LNCaP clone FGC (cell line): ENCODE data around the gene DUS3L.

Source experiments
- DNase-seq: peaks from one replicate; pipeline ENCODE4 v3.0.0-alpha.2; 2011; ENCODE audit warnings: low read depth
- H3K4me3 ChIP-seq: 2 replicates; pipeline ENCODE4 v1.5.1; 2011; ENCODE audit warnings: mild to moderate bottlenecking, low read depth, low read length, control low read depth
- CTCF ChIP-seq: IDR thresholded peaks from 2 replicates; pipeline ENCODE4 v1.5.1; 2012; ENCODE audit warnings: mild to moderate bottlenecking; ENCODE audit not compliant: control insufficient read depth, insufficient read depth; ENCODE audit errors: extremely low read depth

The DUS3L gene

GRCh38 chr19:5826531-5827341 lies 35.8 kb upstream of the DUS3L start:
- TF ChIP-seq CTCF: no peak
- DNase-seq: no peak

DNA sequence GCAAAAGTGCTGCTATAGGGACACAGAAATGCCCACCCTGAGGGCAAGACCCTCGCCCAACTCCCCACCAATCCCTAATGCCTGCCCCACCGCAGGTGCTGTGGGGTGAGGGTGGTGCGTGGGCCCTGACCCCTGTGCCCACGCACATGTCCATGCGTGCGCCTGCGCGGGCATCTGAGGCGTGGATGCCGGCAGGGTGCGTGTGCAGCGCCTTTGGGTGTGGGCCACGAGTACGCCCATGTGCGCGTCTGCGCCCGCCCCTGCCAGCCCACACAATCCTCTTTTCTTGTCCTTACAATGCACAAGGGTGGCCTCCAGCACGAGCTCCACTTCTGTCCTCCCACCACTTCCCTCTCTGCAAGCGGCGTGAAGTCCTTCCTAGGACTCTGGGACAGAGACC lies 34.2 kb upstream of the DUS3L start:
- H3K4me3 ChIP-seq: no peak overlapping the region
- no peak for DNase-seq
- no peak for TF ChIP-seq CTCF

More at GRCh38 chr19:5826531-5827341, 35.8 kb upstream of the DUS3L start:
- H3K4me3 ChIP-seq: peak overlapping the region; percentile 52

- DNase-seq: no peak
- H3K4me3 ChIP-seq: no peak overlapping the region
- no peak for TF ChIP-seq CTCF
These were observed 33.8 kb upstream of the DUS3L start for GRCh38 chr19:5824751-5825150.

DNA sequence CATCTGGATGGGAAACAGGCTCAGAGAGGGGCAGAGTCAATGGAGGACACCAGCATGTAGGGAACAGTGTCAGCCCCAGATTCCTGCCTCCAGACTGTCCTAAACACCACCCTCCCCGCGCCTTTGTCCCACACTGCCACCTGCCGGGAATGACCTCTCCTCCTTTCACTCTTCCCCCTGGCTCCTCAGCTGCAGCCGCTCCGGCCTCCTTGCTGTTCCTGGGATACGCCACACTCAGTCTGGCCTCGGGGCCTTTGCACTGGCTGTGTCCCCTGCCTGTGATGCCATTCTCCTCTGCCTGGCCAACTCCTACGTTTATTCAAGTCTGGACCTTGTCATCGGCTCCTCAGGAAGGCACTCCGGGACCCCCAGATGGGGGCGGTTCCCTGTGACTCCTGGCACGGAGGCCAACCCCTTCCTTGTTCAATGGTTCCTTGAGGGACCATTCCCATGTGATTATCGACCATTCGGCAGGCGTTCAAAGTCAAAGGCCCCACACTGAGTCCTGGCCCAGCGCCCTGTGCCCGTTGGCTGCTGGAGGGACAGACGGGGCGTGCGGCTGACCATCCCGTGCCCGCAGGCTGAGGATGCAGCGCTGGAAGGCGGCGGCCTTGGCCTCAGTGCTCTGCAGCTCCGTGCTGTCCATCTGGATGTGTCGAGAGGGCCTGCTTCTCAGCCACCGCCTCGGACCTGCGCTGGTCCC lies 32.8 kb upstream of the DUS3L start:
- TF ChIP-seq CTCF: peak; percentile 57
- H3K4me3 ChIP-seq: no peak overlapping the region
- no peak for DNase-seq

- TF ChIP-seq CTCF: no peak
- H3K4me3 ChIP-seq: no peak overlapping the region
- no peak for DNase-seq
These were observed 31.4 kb upstream of the DUS3L start for GRCh38 chr19:5822181-5822844.

DNA sequence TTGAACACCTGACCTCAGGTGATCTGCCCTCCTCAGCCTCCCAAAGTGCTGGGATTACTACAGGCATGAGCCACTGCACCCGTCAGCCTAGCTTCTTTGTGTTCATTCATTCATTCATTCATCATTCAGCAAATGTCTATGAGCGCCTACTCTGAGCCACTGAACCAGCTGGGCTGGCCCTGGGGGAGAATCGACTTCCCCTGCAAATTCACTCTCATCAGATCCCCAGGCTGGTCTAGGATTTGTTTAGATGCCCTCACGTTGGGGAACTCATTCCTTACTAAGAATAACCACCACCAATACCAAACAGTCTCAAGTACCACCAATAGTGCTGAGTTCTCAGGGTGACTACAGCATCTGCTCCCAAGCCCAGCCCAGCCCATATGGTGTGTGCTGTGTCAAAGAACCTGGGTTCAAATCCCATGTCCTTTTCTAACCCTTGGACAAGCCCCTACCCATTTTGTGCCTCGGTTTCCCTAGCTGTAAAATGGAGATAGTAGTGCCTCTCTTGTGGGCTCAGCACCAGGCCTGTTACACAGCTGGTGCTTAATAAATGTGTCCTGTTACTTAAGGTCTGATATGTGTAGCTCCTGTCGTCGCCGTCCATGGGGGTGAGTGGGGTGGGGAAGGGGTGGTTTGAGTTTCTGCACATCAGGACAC lies 30.7 kb upstream of the DUS3L start:
- H3K4me3 ChIP-seq: no peak overlapping the region
- no peak for TF ChIP-seq CTCF
- DNase-seq: no peak
